Activated CD4-positive, alpha-beta T cell treated with anti-CD3 and anti-CD28 coated beads for 48 hours (primary cell): Measurements from ENCODE around the gene C1QTNF4.

Source experiments
- DNase-seq: peaks from one replicate; pipeline ENCODE4 v3.0.0-alpha.2; 2020

The C1QTNF4 gene

DNA sequence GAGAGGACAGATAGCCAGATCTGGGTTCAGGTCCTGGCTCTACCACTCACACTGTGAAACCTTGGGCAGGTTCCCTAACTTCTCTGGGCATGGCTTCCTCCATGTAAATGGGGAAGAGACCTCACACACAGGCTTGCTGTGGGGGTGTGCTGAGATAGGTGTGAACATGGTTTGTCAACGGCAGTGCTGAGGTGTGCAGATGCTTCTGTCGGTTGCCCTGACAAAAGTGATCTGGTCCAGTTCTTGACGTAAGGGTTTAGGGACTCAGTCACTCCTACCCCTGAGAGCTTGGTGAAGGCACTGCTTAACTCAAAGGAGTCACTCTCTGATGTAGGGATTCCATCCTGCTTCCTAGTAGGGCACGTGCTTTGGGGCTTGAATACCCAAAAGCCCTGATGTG is 2.0 kb downstream of the C1QTNF4 start:
- no peak for DNase-seq

GRCh38 chr11:47591764-47592163 is 2.4 kb downstream of the C1QTNF4 start:
- no peak for DNase-seq

DNA sequence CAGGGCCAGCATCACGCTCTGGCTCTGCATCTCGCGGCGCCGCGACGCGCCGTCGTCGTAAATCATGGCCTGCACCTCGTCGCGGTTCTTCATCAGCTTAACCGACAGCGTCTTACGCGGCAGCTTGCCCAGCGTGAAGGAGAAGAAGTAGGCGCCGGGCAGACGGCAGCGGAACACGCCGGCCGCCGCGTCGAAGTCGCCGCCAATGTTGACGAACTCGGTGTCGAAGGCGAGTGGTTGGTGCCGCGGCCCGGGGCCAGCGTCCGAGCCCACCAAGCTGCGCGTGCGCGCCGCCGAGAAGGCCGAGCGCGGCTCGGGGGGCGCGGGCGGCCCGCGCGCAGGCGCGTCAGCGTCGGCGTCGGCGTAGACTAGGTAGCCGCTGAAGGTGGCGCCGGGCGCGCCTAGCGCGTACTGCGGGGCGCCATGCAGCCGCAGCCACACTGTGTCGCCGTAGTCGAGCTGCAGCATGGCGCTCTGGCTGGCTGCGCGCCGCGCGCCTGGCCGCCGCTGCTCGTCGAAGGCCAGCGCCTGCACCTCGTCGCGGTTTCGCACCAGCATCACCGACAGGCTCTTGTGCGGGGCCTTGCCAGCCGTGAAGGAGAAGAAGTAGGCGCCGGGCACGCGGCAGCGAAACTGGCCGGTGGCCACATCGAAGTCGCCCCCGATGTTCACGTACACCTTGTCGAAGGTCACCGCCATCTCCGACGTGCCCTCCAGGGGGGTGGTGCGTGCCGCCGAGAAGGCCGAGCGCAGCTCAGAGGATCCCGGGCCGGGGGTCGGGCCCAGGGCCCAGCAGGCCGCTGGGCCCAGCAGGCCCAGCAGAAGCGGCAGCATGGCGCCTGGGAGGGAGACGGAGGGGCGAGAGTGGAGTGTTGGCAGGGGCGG is 4.0 kb downstream of the C1QTNF4 start:
- no peak for DNase-seq

- no peak for DNase-seq
Measured at GRCh38 chr11:47589584-47589976, 4.6 kb downstream of the C1QTNF4 start.

DNA sequence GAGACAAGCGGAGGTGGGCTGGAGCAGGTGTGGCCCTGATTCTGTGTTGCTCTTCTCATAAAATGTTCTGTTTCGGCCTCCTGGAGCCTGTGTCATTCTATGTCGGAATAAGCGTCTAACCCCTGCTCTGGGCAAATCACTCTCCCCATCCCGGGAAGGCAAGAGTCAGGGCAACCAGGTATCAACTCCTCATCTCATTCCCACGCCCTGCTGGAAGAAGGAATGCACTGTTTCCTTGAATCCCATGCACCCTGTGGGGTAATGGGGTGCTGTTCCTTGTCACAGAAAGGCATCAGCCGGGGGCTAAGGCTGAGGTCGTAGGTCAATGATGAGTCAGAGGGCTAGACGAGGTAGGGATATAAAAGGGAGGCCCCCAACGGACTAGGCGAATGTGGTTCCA is 5.1 kb downstream of the C1QTNF4 start:
- DNase-seq = no peak

DNA sequence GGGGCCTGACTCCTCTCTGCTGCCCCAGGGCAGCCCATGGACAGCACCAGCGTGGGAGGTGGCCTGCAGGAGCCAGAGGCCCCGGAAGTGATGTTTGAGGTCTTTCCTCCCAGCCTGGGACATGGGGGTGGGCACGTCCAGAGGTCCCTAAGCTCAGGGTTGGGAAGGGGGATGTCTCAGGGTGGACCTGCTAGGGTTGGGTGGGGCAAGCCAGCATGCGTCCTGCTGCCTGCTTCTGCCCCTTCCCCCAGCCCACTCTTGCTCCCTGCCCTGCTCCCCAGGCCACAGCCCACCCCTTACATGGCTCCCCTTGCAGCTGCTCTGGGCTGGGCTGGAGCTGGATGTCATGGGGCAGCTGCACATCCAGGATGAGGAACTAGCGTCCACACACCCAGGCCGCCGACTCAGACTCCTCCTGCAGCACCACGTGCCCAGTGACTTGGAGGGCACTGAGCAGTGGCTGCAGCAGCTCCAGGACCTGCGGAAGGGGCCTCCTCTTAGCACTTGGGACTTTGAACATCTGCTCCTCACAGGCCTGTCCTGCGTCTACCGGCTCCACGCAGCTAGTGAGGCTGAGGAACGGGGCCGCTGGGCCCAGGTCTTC is 6.4 kb downstream of the C1QTNF4 start:
- DNase-seq = no peak

DNA sequence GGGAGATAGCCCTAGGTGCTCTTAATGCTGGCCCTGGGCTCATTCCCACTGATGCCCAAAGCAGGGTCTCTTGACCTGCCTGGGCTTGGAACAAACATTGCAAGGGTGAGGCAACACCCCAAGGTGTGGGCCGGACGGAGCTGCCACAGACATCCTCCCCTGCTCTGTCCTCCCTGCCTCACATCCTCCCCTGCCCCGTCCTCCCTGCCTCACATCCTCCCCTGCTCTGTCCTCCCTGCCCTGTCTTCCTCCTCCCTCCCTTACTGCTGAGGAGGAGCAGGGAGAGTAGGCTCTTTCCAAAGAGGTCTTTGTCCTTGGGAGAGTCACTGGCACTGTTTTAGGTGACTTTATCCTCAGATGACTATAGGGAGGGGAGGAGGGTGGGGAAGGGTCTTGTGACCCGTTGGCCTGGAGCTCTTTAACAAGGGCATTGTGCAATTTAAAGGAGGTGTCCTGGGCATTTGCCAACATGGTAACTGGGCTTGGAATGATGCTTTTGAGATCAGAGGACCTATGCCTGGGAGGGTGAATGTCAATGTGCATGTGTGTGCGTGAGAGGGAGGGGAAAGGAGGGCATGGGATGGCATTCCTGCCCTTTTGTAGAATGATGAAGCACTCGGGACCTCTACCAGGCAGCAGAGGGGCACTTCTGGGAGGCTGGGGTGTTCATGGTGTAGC is 7.0 kb downstream of the C1QTNF4 start:
- DNase-seq = no peak

DNA sequence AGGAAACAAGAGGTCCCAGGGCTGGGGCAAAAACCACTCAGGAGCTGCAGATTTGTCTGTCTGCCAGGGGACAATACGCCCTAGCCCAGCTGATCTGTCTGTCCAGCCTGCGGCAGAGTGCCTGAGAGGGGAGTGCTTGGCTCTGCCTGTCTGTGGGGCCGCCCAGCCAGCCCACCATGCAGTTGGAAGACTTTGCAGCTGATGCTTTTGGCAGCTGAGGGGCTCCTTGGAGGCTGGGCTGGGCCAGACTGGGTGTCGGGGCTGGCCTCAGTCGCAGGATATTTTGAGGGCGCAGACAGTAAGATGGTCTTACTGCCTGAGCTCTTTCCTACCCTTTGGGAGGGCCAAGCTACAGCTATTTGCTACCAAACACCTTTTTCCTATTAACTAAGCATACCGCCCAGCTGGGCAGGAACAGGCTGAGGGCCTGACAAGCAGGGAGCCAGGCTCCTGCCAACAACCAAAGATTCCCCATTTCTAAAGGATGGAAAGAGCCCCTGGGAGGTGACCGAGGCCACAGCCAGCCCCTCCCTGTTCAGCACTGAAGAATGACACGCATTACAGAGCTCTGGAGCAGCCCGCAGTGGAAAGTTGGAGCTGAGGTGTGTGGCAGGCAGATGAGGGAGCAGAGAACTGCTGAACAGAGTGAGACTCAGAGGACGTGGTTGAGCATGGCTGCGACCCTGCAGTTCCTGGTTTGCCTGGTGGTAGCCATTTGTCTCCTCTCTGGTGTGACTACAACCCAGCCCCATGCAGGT is 7.9 kb downstream of the C1QTNF4 start, which contains the start of gene FAM180B:
Gene FAM180B (plus strand): TSS at position 581 of the 758 bp plus-strand sequence. CDS start 91 bp downstream, at position 672.
- DNase-seq = no peak

- no peak for DNase-seq
Measured at GRCh38 chr11:47583844-47584243, 10.4 kb downstream of the C1QTNF4 start.

DNA sequence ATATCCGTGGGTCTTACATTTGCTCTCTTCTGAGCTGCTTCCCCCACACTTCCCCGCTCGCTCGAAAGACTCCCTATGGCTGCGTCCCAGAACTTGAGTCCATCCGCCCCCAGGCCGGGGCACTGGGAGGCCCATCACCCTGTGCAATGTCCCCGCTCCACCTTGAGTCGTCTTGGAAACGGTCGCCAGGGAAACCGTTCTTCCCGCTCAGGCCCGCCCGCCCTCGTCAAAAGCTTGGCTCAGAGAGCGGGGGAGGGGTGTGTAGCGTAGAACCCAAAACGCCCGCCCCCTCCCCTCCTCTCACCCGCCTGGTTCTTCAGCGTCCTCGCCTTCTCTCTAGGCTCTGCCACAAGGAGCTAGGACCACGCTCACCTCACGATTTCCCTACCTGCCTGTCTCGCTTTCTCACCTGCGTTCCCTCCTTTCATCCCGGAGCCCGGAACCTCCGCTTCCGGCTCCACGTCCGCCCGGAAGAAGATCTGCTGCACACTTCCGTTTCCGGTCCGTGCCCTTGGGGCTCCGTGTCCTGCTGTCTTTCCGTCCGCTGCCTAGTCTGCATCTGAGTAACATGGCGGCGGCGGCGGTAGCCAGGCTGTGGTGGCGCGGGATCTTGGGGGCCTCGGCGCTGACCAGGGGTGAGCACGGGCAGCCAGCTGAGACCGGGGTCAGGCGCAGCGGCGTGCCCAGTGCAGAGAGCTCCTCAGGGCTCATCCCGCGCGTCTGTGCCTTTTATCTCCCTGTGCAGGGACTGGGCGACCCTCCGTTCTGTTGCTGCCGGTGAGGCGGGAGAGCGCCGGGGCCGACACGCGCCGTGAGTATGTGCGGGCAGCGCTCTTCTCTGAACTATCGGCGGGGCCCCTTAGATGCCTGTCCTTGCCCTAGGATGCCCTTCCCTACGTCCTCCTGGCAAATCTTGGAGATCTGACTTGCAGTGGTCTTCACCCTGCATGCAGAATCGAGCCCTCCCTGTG is 15.4 kb downstream of the C1QTNF4 start, which contains the start of the genes KBTBD4 and NDUFS3:
Gene KBTBD4 (minus strand): TSS at position 447 of the 971 bp plus-strand sequence. CDS start 19 bp downstream, at position 428.
Gene NDUFS3 (plus strand): TSS at position 551 of the 971 bp plus-strand sequence. CDS start 18 bp downstream, at position 569.
- peak; percentile 92 for DNase-seq

DNA sequence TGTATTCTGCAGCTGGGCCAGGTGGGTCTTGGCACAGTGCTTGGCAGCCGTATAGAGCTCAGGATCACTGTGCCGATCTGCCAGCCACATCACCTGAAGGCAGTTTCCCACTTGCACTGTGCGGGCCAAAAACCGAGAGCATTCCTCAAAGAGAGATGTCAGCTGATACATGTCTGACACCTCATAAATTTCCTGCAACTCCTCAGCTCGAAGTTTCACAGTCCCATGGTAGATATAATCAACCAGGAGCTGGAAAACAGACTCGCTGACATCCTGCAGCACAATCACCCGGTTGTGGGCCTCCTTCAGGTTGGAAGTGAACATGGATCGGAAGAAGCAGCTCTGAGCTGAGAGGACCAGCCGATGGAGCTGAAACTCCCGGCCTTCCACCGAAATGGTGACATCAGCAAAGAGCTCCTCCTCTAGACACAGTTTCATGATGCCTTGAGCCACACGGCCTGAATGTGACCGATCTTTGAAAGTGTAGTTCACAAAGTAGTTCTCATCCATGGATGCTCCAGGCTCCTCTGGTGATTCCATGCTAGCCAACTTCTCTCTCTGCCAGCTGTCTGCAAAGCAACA is 16.7 kb downstream of the C1QTNF4 start:
- DNase-seq = no peak

GRCh38 chr11:47573321-47573720 is 20.9 kb downstream of the C1QTNF4 start:
- DNase-seq = no peak

- no peak for DNase-seq
Measured at GRCh38 chr11:47572715-47573255, 21.4 kb downstream of the C1QTNF4 start.

DNA sequence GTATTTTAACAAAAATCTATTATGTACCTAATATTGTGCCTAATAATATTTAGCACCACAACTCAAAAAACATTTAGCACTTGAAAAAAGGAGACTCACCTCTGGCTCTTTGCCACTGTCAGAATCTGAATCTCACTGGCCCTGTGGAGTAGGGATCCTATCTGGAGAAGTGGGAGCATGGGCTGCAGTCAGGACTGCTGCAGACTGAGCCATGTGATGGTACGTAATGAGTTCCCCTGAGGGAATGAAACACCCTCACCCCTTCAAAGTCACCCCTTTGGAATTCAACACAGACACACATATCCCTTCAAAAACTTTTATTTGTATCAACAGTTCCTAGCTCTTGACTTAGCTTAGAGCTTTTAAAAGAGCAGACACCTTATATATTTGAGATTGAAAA is 22.3 kb downstream of the C1QTNF4 start:
- DNase-seq = no peak

- no peak for DNase-seq
Measured at GRCh38 chr11:47571357-47571729, 22.9 kb downstream of the C1QTNF4 start.

DNA sequence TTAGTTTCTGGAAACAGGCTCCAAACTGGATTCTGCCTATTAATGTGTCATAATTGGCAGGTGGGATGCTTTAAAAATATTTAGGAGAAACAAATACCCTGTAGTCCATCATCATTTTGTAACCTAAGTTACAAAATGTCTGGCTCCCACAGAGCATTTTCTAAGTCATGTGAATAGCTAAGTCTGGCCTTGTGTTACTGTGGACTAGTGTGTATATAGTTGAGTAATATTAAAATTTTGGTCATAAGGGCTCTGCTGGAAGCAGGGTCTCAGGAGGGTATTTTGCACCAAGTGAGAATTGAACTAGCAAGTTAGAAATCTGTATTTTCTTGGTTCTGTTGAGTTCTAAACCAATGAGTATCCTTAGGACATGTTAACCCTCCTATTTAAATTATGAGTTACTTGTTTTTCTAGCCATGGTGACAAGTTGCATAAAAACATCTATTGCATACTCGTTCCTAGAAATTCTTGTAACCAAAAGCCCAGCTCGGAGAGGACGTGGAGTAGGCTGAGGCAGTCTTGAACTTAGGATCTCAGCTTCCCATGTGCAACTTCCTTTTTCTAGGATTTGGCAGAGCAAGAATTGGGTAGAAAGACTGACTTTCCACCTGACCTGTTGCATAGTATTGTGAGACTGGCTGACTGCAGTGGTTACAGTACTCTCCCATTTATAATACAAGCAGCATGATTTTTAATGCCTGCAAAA is 23.4 kb downstream of the C1QTNF4 start:
- no peak for DNase-seq

DNA sequence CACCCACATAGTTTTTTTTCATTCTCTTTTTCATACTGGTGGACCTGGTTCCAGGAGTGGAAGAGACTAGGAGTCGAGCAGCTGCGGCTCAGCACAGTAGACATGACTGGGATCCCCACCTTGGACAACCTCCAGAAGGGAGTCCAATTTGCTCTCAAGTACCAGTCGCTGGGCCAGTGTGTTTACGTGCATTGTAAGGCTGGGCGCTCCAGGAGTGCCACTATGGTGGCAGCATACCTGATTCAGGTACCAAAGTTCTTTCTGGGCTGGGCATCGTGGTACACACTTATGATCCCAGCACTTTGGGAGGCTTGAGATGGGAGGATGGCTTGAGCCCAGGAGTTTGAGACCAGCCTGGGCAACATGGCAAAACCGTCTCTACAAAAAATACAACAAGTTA is 24.6 kb downstream of the C1QTNF4 start:
- no peak for DNase-seq

DNA sequence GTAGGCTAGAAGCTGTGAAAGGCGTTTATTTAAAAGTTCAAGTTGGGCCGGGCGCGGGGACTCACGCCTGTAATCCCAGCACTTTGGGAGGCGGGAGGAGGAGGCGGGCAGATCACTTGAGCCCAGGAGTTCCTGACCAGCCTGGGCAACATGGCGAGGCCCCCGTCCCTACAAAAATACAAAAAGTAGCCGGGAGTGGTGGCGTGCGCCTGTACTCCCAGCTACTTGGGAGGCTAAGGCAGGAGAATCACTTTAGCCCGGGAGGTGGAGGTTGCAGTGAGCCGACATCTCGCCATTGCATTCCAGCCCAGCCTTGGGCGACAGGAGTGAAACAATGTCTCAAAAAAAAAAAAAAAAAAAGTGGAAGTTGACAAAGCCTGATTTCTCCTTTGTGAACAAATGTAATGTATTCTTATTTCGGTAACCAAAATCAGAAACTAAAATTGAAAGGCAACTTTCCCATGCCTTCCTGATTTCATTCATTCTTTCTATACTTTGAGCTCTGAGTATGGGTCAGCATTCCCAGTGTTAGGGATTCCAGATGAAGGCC is 28.0 kb downstream of the C1QTNF4 start:
- no peak for DNase-seq

- DNase-seq = peak; percentile 82
Measured at GRCh38 chr11:47565340-47566148, 28.7 kb downstream of the C1QTNF4 start, which contains the start of gene PTPMT1. TSS of gene PTPMT1 (plus strand) at chr11:47565599. CDS start at chr11:47565623, 24 bp downstream.
